Right lung (tissue), 5 donors: ENCODE results near the gene CCDC86. TPM values are rescaled to one million over a fixed set of nuclear protein-coding genes. Genes with fewer than 3 reads are reported as not detected.

Experiments
- DNase-seq, 2 donors: peaks; one replicate each; pipeline ENCODE4 v3.0.0-alpha.2; 2013
- polyA plus RNA-seq, 5 donors: library from polyadenylated mRNA; unstranded; fragments of 120-200 nt; gene quantifications; one replicate each; pipeline versions ENCODE4 v1.2.1 to v1.2.3, GENCODE V29; 2013; ENCODE audit warnings: inconsistent platforms in 1 of 5, low replicate concordance in 1 of 5; ENCODE audit not compliant: insufficient read length in 5 of 5, insufficient read depth in 1 of 5

CCDC86 gene
- polyA plus RNA-seq, 5 donors = 10.8 to 23.9 (median 14.7) TPM

GRCh38 chr11:60889869-60890311, 48.0 kb downstream of the CCDC86 start:
- no peak for DNase-seq

GRCh38 chr11:60890696-60891095, 48.8 kb downstream of the CCDC86 start:
- DNase-seq = no peak

GRCh38 chr11:60891103-60891741, 49.3 kb downstream of the CCDC86 start:
- no peak for DNase-seq

GRCh38 chr11:60895687-60896086, 53.8 kb downstream of the CCDC86 start:
- no peak for DNase-seq

GRCh38 chr11:60897496-60897895, 55.6 kb downstream of the CCDC86 start:
- no peak for DNase-seq

GRCh38 chr11:60899046-60899936, 57.4 kb downstream of the CCDC86 start:
- DNase-seq = peak in 1 of 2 donors; percentile 19

GRCh38 chr11:60899977-60900376, 58.1 kb downstream of the CCDC86 start:
- DNase-seq = no peak

Other genes starting within 250 kb of the CCDC86 start
- 10 to 100 TPM in 4 of 5 donors, 1 to 10 TPM in 1; 6.7 to 19.3 (median 13.2) TPM for gene MS4A8, start 142.5 kb upstream of the CCDC86 start, polyA plus RNA-seq
- not detected for gene MS4A18, start 117.4 kb upstream of the CCDC86 start, polyA plus RNA-seq
- gene MS4A15, start 85.2 kb upstream of the CCDC86 start, polyA plus RNA-seq = not detected
- under 1 TPM in 3 of 5 donors, not detected in 2; 0.06 to 0.16 (median 0.07) TPM for gene MS4A10, start 56.8 kb upstream of the CCDC86 start, polyA plus RNA-seq
- under 1 TPM; 0.14 to 0.51 (median 0.23) TPM for gene PTGDR2, start 13.8 kb downstream of the CCDC86 start, polyA plus RNA-seq
- gene ZP1, start 25.4 kb downstream of the CCDC86 start, polyA plus RNA-seq = not detected
- gene PRPF19, start 64.5 kb downstream of the CCDC86 start, polyA plus RNA-seq = 100 to 1,000 TPM in 3 of 5 donors, 10 to 100 TPM in 2; 87.6 to 126 (median 107) TPM
- gene TMEM109, start 72.0 kb downstream of the CCDC86 start, polyA plus RNA-seq = 100 to 1,000 TPM in 1 of 5 donors, 10 to 100 TPM in 4; 71.2 to 107 (median 79.9) TPM
- gene TMEM132A, start 82.3 kb downstream of the CCDC86 start, polyA plus RNA-seq = 10 to 100 TPM; 30.6 to 66.6 (median 51.3) TPM
- 10 to 100 TPM; 14.7 to 21.2 (median 20.6) TPM for gene SLC15A3, start 110.1 kb downstream of the CCDC86 start, polyA plus RNA-seq
- 1 to 10 TPM in 4 of 5 donors, under 1 TPM in 1; 0.99 to 2.1 (median 1.1) TPM for gene CD6, start 129.6 kb downstream of the CCDC86 start, polyA plus RNA-seq